ENCODE results near the gene MIXL1.
"Not testable (repeated sequence)": the region's sequence is repeated elsewhere in the genome, so short reads cannot be mapped to it uniquely, and the experiment has no call there.

DNA sequence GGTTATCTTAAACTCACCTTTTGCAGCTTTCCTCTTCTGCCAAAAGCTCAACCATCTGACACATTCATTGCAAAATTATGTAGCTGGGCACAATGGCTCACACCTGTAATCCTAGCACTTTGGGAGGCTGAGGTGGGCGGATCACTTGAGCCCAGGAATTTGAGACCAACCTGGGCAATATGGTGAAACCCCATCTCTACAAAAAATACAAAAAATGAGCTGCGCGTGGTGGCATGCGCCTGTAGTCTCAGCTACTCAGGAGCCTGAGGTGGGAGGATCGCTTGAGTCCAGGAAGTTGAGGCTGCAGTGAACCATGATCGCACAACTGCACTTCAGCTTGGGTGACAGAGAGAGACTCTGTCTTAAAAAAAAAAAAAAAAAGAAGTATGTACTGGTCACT, 20.8 kb upstream of the MIXL1 start:
- TF ChIP-seq ARNT (IDR thresholded peaks at IDR 0.05); ELF4 (IDR thresholded peaks at IDR 0.05); BHLHE40 (IDR thresholded peaks at IDR 0.05; ENCODE audit: borderline replicate concordance); SP1 (IDR thresholded peaks at IDR 0.05); L3MBTL2 (conservative IDR thresholded peaks at IDR 0.05): not testable (repeated sequence)
